Occipital lobe (tissue), 2 donors: ENCODE data around the gene PCF11. TPM values are rescaled to one million over a fixed set of nuclear protein-coding genes. Genes with fewer than 3 reads are reported as not detected.
"Not testable (repeated sequence)": the region's sequence is repeated elsewhere in the genome, so short reads cannot be mapped to it uniquely, and the experiment has no call there.

Source experiments
- DNase-seq: peaks from one replicate; lab custom pipeline; 2025; lab: John Stamatoyannopoulos, UW
- total RNA-seq: library from RNA; depleted of rRNA; stranded (reverse); fragments of >200 nt; gene quantifications from one replicate; pipeline ENCODE4 v1.2.3, GENCODE V29; 2014

Gene PCF11, protein sequence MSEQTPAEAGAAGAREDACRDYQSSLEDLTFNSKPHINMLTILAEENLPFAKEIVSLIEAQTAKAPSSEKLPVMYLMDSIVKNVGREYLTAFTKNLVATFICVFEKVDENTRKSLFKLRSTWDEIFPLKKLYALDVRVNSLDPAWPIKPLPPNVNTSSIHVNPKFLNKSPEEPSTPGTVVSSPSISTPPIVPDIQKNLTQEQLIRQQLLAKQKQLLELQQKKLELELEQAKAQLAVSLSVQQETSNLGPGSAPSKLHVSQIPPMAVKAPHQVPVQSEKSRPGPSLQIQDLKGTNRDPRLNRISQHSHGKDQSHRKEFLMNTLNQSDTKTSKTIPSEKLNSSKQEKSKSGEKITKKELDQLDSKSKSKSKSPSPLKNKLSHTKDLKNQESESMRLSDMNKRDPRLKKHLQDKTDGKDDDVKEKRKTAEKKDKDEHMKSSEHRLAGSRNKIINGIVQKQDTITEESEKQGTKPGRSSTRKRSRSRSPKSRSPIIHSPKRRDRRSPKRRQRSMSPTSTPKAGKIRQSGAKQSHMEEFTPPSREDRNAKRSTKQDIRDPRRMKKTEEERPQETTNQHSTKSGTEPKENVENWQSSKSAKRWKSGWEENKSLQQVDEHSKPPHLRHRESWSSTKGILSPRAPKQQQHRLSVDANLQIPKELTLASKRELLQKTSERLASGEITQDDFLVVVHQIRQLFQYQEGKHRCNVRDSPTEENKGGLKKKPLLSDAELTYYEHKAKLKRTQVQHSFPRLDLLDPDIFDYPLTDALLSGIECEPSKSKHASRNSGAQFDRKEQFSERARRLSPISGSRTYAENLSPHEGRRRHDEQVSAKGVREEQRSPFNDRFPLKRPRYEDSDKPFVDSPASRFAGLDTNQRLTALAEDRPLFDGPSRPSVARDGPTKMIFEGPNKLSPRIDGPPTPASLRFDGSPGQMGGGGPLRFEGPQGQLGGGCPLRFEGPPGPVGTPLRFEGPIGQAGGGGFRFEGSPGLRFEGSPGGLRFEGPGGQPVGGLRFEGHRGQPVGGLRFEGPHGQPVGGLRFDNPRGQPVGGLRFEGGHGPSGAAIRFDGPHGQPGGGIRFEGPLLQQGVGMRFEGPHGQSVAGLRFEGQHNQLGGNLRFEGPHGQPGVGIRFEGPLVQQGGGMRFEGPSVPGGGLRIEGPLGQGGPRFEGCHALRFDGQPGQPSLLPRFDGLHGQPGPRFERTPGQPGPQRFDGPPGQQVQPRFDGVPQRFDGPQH (N-terminal part only)
- total RNA-seq = 93.3 TPM

DNA sequence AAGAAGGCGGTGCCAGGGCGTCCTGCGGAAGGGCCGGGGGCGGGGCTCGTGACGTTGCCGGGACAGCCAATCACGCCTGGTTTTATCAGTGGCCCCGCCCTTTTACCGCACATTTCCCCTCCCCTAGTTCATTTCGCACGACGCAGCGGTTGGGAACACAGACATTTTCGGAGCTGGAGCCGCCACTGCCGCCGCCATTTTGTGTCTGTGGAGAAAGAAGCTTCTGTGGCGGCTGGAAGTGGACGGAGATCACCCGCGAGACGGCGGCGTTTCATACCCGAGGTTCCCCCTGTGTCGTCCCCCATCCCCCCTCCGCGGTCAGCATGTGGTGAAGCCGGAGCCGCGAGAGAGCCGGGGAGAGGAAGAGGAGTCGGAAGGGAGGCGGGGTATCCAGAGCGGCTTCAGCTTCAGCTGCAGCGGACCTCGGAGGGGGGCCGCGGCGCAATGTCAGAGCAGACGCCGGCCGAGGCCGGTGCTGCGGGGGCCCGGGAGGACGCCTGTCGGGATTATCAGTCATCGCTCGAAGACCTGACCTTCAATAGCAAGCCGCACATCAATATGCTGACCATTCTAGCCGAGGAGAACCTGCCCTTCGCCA is at the start of gene PCF11:
PCF11 (plus strand) TSS at position 136 of the 598 bp plus-strand sequence; CDS start at position 445, 309 bp downstream.
- DNase-seq = no peak

- no peak for DNase-seq
Observed at GRCh38 chr11:83112886-83113285, 44.0 kb upstream of the PCF11 start.

GRCh38 chr11:83115026-83115425 is 41.9 kb upstream of the PCF11 start:
- DNase-seq = no peak

DNA sequence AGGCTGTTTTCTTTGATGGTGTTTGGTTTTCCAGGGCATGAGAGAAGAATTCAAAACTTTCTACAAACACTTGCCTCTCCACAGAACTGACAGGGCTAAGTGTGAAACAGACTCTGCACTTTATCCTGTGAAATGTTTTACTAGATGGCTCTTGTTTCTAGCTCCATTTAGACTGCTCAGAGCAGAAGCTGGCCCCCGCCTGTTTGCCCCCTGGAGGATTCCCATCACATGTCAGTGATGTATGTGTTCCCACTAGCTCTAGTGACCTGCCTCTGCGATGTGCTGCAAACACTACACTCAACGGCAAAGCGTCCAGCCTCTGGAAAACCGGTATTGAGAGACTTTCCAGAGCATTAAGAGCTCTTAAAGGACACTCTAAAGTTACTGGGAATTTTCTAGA is 41.4 kb upstream of the PCF11 start:
- DNase-seq = no peak

DNA sequence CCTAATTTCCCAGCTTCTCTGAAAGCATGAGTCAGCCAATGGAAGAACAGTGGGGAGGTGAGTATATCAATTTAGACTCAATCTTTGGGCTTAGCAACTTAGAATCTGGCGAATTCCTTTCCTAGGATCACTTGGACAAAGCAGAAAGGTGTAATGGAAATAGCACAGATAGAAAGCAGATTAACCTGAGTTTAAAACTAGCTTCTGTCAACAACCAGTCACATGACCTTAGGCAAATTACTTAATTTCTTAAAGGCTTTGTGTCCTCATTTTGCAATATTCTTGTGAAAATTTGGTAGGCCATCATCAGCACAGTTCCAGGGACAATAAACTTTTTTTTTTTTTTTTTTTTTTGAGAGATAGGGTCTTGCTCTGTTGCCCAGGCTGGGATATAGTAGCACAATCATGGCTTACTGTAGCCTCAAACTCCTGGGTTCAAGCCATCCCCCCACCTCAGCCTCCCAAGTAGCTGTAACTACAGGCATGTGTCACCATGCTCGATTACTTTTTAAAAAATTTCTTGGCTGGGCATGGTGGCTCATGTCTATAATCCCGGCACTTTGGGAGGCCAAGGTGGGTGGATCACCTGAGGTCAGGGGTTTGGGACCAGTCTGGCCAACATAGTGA is 40.8 kb upstream of the PCF11 start:
- DNase-seq = no peak

GRCh38 chr11:83118814-83119213 is 38.1 kb upstream of the PCF11 start:
- DNase-seq = no peak

DNA sequence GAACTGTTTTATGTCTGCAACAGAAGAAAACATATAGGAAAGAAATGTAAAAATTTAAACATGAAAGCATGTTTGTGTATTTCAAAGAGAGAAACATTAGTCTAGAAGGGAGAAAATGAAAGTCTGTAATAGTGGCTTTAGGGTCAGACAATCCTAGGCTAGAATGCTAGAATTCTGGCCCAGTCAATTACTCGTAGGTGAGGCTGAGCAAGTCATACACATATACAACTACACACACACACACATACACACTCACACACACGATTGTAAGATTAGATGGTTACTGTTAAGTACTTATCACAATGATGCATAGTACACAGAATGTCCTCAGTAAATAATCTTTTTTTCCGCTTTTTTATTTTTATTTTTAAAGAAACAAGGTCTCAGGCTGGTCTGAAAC is 37.7 kb upstream of the PCF11 start:
- no peak for DNase-seq

DNA sequence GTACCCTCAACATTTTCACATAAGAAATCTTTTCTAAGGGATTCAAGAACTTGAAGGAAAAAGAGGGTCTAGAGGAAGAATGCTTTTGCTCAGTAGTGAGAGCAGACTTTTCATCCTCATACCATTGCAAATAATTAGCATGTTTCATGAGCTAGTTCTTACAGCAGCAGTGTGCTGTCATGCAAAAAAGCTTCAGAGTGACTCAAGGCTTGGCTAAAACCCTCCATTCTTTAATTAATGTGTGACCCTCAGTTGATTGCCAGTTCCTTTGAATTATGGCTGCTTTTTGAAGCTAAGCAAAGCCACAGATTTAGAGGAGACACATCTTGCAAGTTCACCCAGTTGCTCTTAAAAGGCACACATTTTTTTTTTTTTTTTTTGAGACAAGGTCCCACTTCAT is 36.6 kb upstream of the PCF11 start:
- no peak for DNase-seq

DNA sequence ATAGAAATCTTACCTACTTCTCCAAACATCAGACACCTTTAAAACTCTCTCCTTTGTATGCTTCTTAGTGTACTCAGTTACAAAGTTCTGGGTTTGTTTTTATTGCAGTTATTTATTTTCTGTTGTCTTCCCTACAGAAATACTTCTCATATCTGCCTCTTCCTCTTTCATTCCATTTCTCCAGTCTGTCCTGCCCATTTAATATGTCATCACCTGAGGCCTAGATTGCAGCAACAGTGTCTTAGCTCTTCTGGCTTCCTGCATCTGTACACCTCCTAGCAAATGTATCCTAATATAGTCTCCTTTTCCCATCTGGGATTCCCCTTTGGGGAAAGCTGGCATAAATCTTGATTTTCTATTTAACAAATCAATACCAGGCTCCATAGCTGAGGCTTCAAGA is 34.9 kb upstream of the PCF11 start:
- DNase-seq = no peak

DNA sequence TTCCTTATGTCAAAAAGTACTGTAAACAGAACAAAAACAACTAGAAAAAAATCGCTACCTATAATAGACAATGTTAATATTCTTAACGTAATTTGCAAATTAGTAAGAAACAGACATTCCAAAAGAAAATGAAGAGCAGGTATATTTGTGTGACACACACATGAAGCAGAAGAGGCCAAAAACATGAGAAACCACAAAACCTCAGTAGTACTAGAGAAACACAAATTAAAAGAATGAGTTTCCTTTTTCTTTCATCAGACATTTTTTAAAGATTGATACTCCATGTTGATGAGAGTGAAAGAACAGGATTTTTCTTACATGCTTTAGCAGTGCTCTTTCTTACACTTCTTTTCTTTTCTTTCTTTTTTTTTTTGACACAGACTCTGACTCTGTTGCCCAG is 34.2 kb upstream of the PCF11 start:
- no peak for DNase-seq

- DNase-seq = no peak
Observed at GRCh38 chr11:83124636-83125424, 32.1 kb upstream of the PCF11 start.

- no peak for DNase-seq
Observed at GRCh38 chr11:83125577-83125976, 31.4 kb upstream of the PCF11 start.

DNA sequence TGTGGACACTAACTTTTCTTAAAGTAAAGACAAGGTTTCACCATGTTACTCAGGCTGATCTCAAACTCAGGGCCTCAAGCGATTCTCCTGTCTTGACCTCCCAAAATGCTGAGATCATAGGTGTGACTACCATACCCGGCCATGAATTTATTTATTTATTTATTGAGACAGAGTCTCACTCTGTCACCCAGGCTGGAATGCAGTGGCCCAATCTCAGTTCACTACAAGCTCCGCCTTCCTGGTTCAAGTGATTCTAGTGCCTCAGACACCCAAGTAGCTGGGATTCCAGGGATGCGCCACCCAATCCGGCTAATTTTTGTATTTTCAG is 29.7 kb upstream of the PCF11 start:
- DNase-seq = no peak

- no peak for DNase-seq
Observed at GRCh38 chr11:83132191-83132590, 24.7 kb upstream of the PCF11 start.

GRCh38 chr11:83133266-83133665 is 23.7 kb upstream of the PCF11 start:
- not testable (repeated sequence) for DNase-seq

DNA sequence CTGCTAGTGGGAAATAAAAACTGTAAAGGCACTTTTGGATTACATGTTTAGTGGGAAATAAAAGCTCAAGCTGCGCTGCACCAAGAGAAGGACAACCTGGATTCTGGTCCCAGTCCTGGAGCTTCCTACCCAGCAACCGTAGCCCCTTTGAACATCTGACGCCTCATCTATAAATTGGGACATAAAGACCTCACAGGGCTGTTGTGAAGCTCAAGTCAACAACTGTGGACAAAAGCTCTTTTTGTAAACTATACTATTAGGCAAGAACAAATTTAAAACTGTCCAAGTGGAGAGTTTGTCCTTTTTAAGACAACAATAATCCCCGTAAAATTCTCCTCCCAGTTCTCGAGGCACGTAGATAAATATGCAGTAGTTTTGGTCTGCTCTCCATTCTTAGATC is 17.6 kb upstream of the PCF11 start:
- no peak for DNase-seq

GRCh38 chr11:83140691-83141455 is 16.1 kb upstream of the PCF11 start:
- no peak for DNase-seq

GRCh38 chr11:83147895-83148294 is 9.0 kb upstream of the PCF11 start:
- DNase-seq = no peak

DNA sequence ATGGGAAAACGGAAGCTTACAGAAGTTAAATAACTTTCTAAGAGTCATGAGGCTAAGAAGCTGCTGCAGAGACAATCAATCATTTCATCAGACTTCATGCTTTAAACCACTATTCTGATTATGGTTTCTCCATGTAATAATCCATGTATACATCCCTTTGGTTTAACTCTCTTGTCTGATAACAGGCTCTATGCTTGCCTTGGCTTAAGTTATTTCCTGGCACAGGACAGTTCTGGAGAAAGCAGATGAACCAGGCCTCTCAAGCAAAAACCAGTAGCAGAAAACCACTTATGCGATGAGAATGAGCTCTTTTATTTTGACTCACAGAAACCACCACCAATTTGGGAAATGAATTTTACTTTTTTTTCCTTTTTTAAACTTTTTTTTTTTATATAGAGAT is 6.5 kb upstream of the PCF11 start:
- DNase-seq = no peak
